OCI-LY7 (cell line): Measurements from ENCODE around the gene WWOX. TPM values are rescaled to one million over a fixed set of nuclear protein-coding genes. Genes with fewer than 3 reads are reported as not detected.

ENCODE experiments used
- BruUV-seq: library from RNA; stranded (reverse); fragments of 400-500 nt; replicated peaks from 2 replicates; lab custom pipeline; 2021; lab: Mats Ljungman, UMichigan
- CTCF ChIA-PET: fragments of 300-600 bp; sonication (Branson Sonifier 250); formaldehyde crosslinking; loops from one replicate; lab custom pipeline; 2022; ENCODE audit warnings: antibody characterized with exemption; ENCODE audit not compliant: unreplicated experiment; lab: Charles Lee
- POLR2A ChIA-PET: fragments of 300-600 bp; sonication (Branson Sonifier 250); formaldehyde crosslinking; loops from one replicate; lab custom pipeline; 2022; ENCODE audit warnings: antibody characterized with exemption; lab: Charles Lee
- DNase-seq: peaks from one replicate; pipeline ENCODE4 v3.0.0-alpha.2; 2015; ENCODE audit warnings: low spot score
- H2AFZ ChIP-seq: fragments of 200-600 bp; sonication (generic), shearing (Covaris generic); 2 replicates; pipeline ENCODE4 v1.6.1; 2014; ENCODE audit warnings: mild to moderate bottlenecking, antibody characterized with exemption, low read length, moderate library complexity
- H3K27ac ChIP-seq: fragments of 200-600 bp; sonication (generic); 2 replicates; pipeline ENCODE4 v1.5.1; 2014; ENCODE audit warnings: mixed run types, low read depth, mild to moderate bottlenecking, moderate library complexity, low read length, inconsistent platforms; ENCODE audit not compliant: poor library complexity, severe bottlenecking
- H3K36me3 ChIP-seq: fragments of 200-600 bp; sonication (generic); 2 replicates; pipeline ENCODE4 v1.6.1; 2014; ENCODE audit warnings: mild to moderate bottlenecking, antibody characterized with exemption, low read length, moderate library complexity, mixed read lengths; ENCODE audit not compliant: insufficient read depth
- H3K4me1 ChIP-seq: fragments of 200-600 bp; sonication (generic); 2 replicates; pipeline ENCODE4 v1.5.1; 2014; ENCODE audit warnings: mild to moderate bottlenecking, low read length; ENCODE audit not compliant: insufficient read depth, poor library complexity, severe bottlenecking
- H3K4me2 ChIP-seq: fragments of 200-600 bp; sonication (generic); 2 replicates; pipeline ENCODE4 v1.6.1; 2014; ENCODE audit warnings: mild to moderate bottlenecking, low read length
- H3K4me3 ChIP-seq: fragments of 200-600 bp; sonication (generic); 2 replicates; pipeline ENCODE4 v1.5.1; 2014; ENCODE audit warnings: mild to moderate bottlenecking, low read depth, low read length; ENCODE audit not compliant: poor library complexity, severe bottlenecking
- H3K79me2 ChIP-seq: fragments of 200-600 bp; sonication (generic); 2 replicates; pipeline ENCODE4 v1.6.1; 2016; ENCODE audit warnings: low read depth, mild to moderate bottlenecking, low read length, moderate library complexity, mixed read lengths; ENCODE audit not compliant: insufficient read depth
- H3K9me2 ChIP-seq: fragments of 200-600 bp; sonication (generic); 2 replicates; pipeline ENCODE4 v1.6.1; 2016; ENCODE audit warnings: mild to moderate bottlenecking, low read length, mixed read lengths; ENCODE audit not compliant: insufficient read depth
- H3K9me3 ChIP-seq: fragments of 200-600 bp; sonication (generic); 2 replicates; pipeline ENCODE4 v1.6.1; 2014; ENCODE audit warnings: mild to moderate bottlenecking, mixed run types, low read length, mixed read lengths
- H4K20me1 ChIP-seq: fragments of 200-600 bp; sonication (generic); 2 replicates; pipeline ENCODE4 v1.6.1; 2014; ENCODE audit warnings: mild to moderate bottlenecking, antibody characterized with exemption, low read length, moderate library complexity, mixed read lengths; ENCODE audit not compliant: insufficient read depth
- EZH2phosphoT487 ChIP-seq: fragments of 200-600 bp; sonication (generic); IDR thresholded peaks from 2 replicates; pipeline ENCODE4 v1.6.1; 2018; ENCODE audit warnings: low read depth, borderline replicate concordance, mild to moderate bottlenecking, mixed run types, antibody characterized with exemption, low read length, moderate library complexity, mixed read lengths
- intact Hi-C: fragments of 100-400 bp; cut with micrococcal nuclease; formaldehyde crosslinking; loops from one replicate; pipeline ENCODE4 v1.10.0; 2022; ENCODE audit not compliant: unreplicated experiment
- total RNA-seq, 2 experiments: library from RNA; depleted of rRNA in 1 of 2; stranded (reverse); fragments of >200 nt in 1 of 2; shearing (Covaris generic) in 1 of 2; gene quantifications; 2 replicates each; pipeline ENCODE4 v1.2.3, GENCODE V29; 2014 to 2022
- TF ChIP-seq, protein P1 (sequence below): fragments of 200-600 bp; sonication (generic); conservative IDR thresholded peaks from 2 replicates; pipeline ENCODE4 v1.5.1; 2014; ENCODE audit warnings: mild to moderate bottlenecking, antibody characterized with exemption, low read length, moderate library complexity, mixed read lengths

WWOX gene
- total RNA-seq, 2 experiments from 2014 or later = 40.2 to 47.6 TPM

DNA sequence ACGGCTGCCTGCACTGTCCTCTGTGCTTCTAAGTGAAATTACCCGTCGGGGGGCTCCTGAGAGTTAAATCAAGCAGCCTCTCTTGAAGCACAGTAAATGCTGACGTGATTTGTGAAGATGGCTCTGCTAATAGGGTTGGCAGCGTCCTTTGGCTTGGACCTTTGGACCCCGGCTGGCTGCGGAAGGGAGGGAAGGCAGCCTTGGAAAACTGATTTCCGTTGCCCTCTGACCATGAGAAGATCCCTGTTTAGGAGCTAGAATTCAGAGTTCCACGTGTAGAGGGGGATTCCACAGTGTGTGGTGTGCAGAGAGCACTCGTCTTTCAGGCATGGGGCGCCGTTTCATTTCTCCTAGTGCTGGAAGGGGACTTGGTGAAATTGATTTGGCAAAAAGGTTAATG lies 640.8 kb downstream of the WWOX start:
- H3K79me2 ChIP-seq = no peaks in the 10 kb centered on the region
- no peaks in the 10 kb centered on the region for H3K36me3 ChIP-seq
- no peak for DNase-seq
- no peaks in the 10 kb centered on the region for H3K9me2 ChIP-seq
- no TSS peak for BruUV-seq
- no peak overlapping the region for H3K27ac ChIP-seq
- H3K4me2 ChIP-seq = no peak overlapping the region
- no peak overlapping the region for H3K4me3 ChIP-seq
- no peaks in the 10 kb centered on the region for H4K20me1 ChIP-seq
- H3K4me1 ChIP-seq = peaks cover 7% of the 10 kb centered on the region
- H3K9me3 ChIP-seq = no peaks in the 10 kb centered on the region
- POLR2A ChIA-PET = no interaction called here
- no peak overlapping the region for H2AFZ ChIP-seq
- intact Hi-C loops = no loop called here
- CTCF ChIA-PET = no interaction called here
- TF ChIP-seq, protein P1, sequence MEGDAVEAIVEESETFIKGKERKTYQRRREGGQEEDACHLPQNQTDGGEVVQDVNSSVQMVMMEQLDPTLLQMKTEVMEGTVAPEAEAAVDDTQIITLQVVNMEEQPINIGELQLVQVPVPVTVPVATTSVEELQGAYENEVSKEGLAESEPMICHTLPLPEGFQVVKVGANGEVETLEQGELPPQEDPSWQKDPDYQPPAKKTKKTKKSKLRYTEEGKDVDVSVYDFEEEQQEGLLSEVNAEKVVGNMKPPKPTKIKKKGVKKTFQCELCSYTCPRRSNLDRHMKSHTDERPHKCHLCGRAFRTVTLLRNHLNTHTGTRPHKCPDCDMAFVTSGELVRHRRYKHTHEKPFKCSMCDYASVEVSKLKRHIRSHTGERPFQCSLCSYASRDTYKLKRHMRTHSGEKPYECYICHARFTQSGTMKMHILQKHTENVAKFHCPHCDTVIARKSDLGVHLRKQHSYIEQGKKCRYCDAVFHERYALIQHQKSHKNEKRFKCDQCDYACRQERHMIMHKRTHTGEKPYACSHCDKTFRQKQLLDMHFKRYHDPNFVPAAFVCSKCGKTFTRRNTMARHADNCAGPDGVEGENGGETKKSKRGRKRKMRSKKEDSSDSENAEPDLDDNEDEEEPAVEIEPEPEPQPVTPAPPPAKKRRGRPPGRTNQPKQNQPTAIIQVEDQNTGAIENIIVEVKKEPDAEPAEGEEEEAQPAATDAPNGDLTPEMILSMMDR = no peak
- no peak for TF ChIP-seq EZH2phosphoT487

DNA sequence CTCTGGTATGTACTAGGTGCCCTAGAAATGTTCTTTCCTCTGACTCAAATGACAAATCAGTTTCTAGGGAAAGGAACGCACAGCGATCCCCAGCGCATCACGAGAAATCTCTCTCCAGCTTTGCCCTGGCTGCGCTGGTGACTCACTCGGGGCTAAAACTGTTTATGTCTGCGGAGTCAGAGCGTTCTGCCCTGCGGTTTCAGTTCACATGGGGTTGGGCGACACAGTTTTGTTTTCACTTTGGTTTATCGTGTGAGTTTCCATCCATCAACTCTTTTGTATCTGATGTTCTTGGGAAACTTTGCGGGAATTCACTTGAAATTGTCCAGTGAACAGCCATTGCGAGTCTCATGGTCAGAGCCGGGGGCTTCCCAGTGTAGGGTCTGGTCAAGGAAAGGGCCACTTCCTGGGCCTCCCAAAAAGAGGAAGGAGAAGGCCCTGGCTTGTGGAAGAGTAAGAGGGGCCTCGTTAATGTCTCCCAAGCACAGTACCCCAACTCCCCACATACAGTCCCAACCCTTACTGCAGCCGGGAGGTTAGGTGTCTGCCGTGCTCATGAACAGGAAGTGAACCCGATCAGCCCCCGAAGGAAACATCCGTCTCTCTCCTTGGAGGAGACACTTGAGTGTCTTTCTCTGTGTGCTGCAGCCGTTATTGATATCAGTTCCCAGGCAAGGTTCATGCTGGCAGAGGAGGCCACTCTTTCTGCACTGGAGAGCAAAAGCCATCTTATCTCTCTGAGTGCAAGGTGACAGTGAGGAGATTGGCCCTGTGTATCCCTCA lies 643.2 kb downstream of the WWOX start:
- CTCF ChIA-PET = no interaction called here
- DNase-seq = peak; percentile 13
- TF ChIP-seq, protein P1 = no peak
- TF ChIP-seq EZH2phosphoT487 = no peak
- POLR2A ChIA-PET = no interaction called here
- H4K20me1 ChIP-seq = no peaks in the 10 kb centered on the region
- H3K9me2 ChIP-seq = no peaks in the 10 kb centered on the region
- no peak overlapping the region for H3K4me2 ChIP-seq
- H3K36me3 ChIP-seq = no peaks in the 10 kb centered on the region
- H3K4me1 ChIP-seq = peaks cover 7% of the 10 kb centered on the region
- no peaks in the 10 kb centered on the region for H3K9me3 ChIP-seq
- H2AFZ ChIP-seq = no peak overlapping the region
- intact Hi-C loops = no loop called here
- BruUV-seq = no TSS peak
- H3K79me2 ChIP-seq = no peaks in the 10 kb centered on the region
- H3K4me3 ChIP-seq = no peak overlapping the region
- H3K27ac ChIP-seq = no peak overlapping the region

DNA sequence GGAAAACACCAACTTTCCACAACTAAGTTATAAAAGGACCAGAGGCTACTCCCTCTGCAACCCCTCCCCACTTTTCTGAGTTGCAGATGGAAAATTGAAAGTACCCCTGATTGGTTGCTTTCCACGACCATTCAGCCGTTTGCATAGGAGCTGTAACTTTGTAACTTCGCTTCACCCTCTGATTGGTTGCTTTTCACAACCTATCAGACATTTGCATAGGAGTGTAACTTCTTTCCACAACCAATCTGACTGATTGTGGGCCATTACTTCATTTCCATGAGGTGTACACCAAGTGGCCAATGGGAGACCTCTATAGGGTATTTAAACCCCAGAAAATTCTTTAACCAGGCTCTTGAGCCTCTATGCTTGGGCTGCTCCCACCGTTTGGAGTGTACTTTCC lies 644.1 kb downstream of the WWOX start:
- no peak for DNase-seq
- Histone ChIP-seq H3K4me1 (peaks cover 9% of the 10 kb centered on the region), H3K36me3 (no peaks in the 10 kb centered on the region), H3K9me3 (no peaks in the 10 kb centered on the region), H3K27ac (no peak overlapping the region), H3K9me2 (no peaks in the 10 kb centered on the region), H3K79me2 (no peaks in the 10 kb centered on the region), H2AFZ (no peak overlapping the region), H4K20me1 (no peaks in the 10 kb centered on the region), H3K4me3 (no peak overlapping the region), H3K4me2 (no peak overlapping the region)
- intact Hi-C loops = no loop called here
- ChIA-PET CTCF (no interaction called here), POLR2A (no interaction called here)
- TF ChIP-seq EZH2phosphoT487 = no peak
- TF ChIP-seq, protein P1 = no peak
- BruUV-seq = no TSS peak
